Osteocyte (in vitro differentiated cells): ENCODE results near the gene SMARCAD1. TPM values are rescaled to one million over a fixed set of nuclear protein-coding genes. Genes with fewer than 3 reads are reported as not detected.
"Not testable (repeated sequence)": the region's sequence is repeated elsewhere in the genome, so short reads cannot be mapped to it uniquely, and the experiment has no call there.

ENCODE experiments used
- DNase-seq: peaks from one replicate; pipeline ENCODE4 v3.0.0; 2021; ENCODE audit warnings: mixed read lengths; ENCODE audit not compliant: unreplicated experiment; ENCODE audit errors: extremely low spot score
- H3K27ac Mint-ChIP-seq: one replicate; pipeline ENCODE4 v1.8.0; 2021; ENCODE audit warnings: mild to moderate bottlenecking, mixed read lengths; ENCODE audit not compliant: unreplicated experiment
- H3K27me3 Mint-ChIP-seq: one replicate; pipeline ENCODE4 v1.8.0; 2021; ENCODE audit warnings: mixed read lengths; ENCODE audit not compliant: unreplicated experiment
- H3K36me3 Mint-ChIP-seq: one replicate; pipeline ENCODE4 v1.8.0; 2021; ENCODE audit warnings: mixed read lengths; ENCODE audit not compliant: unreplicated experiment
- H3K4me1 Mint-ChIP-seq: one replicate; pipeline ENCODE4 v1.8.0; 2021; ENCODE audit warnings: mixed read lengths; ENCODE audit not compliant: unreplicated experiment
- H3K4me3 Mint-ChIP-seq: one replicate; pipeline ENCODE4 v1.8.0; 2021; ENCODE audit warnings: mild to moderate bottlenecking, moderate library complexity, mixed read lengths; ENCODE audit not compliant: unreplicated experiment
- H3K9me3 Mint-ChIP-seq: one replicate; pipeline ENCODE4 v1.8.0; 2021; ENCODE audit warnings: mixed read lengths; ENCODE audit not compliant: unreplicated experiment
- total RNA-seq: library from RNA; stranded (reverse); gene quantifications from 2 replicates; pipeline ENCODE4 v1.2.1, GENCODE V29; 2021
- TF ChIP-seq, protein P1 (sequence below): fragments of 200-600 bp; sonication (generic); IDR thresholded peaks from 2 replicates; pipeline ENCODE4 v1.5.0; 2021; ENCODE audit warnings: antibody characterized with exemption, mild to moderate bottlenecking, moderate library complexity

The SMARCAD1 gene
- total RNA-seq, 1 donor from 2014 or later, result 33.9 TPM

DNA sequence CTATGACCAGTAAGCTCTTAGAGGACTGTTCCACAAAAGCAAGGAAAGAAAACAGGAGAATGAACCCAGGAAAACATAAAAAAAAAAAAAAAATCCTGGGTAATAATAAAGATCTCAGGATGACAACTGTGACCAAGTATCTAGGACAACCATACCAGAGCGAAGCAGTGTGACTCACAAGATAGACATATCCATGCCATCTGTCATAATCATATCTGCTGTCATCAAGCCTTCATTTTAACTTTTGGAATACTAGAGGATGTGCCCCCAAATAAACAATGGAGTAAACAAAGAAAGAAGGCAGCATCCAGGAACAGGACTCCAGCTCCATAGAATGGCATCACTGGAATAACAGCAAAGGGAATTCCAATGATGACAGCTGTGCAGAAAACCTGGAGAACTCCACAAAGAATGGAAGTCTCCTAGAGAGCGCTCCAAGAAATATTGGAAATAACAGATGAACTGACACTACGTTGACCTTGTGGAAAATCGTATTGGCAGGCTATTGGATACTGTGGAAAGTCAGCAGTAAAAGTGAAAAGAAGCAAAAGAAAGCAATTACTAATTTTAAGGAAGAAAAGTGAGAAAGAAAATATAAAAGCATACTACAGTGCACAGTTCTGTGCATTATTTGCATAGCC, 99.7 kb downstream of the SMARCAD1 start:
- H3K27me3 Mint-ChIP-seq, result no peaks in the 10 kb centered on the region
- H3K36me3 Mint-ChIP-seq, result peaks cover 1% of the 10 kb centered on the region
- no peak overlapping the region for H3K4me3 Mint-ChIP-seq
- no peaks in the 10 kb centered on the region for H3K9me3 Mint-ChIP-seq
- H3K27ac Mint-ChIP-seq, result no peak overlapping the region
- TF ChIP-seq, protein P1, sequence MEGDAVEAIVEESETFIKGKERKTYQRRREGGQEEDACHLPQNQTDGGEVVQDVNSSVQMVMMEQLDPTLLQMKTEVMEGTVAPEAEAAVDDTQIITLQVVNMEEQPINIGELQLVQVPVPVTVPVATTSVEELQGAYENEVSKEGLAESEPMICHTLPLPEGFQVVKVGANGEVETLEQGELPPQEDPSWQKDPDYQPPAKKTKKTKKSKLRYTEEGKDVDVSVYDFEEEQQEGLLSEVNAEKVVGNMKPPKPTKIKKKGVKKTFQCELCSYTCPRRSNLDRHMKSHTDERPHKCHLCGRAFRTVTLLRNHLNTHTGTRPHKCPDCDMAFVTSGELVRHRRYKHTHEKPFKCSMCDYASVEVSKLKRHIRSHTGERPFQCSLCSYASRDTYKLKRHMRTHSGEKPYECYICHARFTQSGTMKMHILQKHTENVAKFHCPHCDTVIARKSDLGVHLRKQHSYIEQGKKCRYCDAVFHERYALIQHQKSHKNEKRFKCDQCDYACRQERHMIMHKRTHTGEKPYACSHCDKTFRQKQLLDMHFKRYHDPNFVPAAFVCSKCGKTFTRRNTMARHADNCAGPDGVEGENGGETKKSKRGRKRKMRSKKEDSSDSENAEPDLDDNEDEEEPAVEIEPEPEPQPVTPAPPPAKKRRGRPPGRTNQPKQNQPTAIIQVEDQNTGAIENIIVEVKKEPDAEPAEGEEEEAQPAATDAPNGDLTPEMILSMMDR, result no peak
- H3K4me1 Mint-ChIP-seq, result no peaks in the 10 kb centered on the region
- no peak for DNase-seq

DNA sequence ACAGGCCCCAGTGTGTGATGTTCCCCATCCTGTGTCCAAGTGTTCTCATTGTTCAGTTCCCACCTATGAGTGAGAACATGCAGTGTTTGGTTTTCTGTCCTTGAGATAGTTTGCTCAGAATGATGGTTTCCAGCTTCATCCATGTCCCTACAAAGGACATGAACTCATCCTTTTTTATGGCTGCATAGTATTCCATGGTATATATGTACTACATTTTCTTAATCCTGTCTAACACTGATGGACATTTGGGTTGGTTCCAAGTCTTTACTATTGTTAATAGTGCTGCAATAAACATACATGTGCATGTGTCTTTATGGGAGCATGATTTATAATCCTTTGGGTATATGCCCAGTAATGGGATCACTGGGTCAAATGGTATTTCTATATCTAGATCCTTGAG, 112.3 kb downstream of the SMARCAD1 start:
- DNase-seq, H3K36me3 Mint-ChIP-seq, H3K27ac Mint-ChIP-seq, H3K4me3 Mint-ChIP-seq, H3K4me1 Mint-ChIP-seq: not testable (repeated sequence)
- Mint-ChIP-seq H3K27me3 (peaks cover 24% of the 10 kb centered on the region), H3K9me3 (peaks cover 20% of the 10 kb centered on the region)

DNA sequence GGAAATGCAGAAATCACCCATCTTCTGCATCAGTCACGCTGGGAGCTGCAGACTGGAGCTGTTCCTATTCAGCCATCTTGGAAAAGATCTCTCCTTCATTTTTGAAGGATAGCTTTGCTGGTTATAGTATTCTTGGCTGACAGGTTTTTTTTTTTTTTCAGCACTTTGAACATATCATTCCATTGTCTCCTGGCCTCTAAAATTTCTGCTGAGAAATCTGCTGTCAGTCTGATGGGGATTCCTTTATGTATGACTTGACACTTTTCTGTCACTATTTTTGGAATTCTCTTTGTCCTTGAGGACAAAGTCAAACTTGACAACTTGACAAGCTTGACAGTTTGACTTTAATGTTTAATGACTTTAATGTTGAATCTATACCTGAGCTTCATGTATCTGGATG, 118.2 kb downstream of the SMARCAD1 start:
- Mint-ChIP-seq H3K36me3 (peaks cover 12% of the 10 kb centered on the region), H3K9me3 (peaks cover 31% of the 10 kb centered on the region), H3K27me3 (peaks cover 25% of the 10 kb centered on the region), H3K4me1 (no peaks in the 10 kb centered on the region), H3K4me3 (no peak overlapping the region), H3K27ac (no peak overlapping the region)
- DNase-seq, result no peak
- TF ChIP-seq, protein P1, result no peak

DNA sequence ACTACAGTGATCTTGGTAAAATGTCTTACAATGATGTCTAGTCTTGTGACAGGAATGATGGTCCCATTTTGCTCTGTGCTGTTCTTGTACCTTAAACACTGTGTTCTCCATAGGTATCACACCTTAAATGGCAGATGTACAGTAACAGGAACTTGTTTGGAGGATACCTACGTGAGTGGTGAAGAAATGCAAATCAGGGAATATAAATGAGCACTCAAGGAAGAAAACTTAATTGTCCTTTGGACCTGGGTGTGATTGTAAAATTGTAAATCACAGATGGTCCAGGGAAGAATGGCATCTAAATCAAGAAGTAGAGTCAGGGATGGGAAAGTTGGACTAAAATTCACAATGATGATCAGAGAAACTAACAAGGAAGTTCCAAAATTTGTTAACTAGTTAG, 122.3 kb downstream of the SMARCAD1 start:
- H3K4me3 Mint-ChIP-seq, result no peak overlapping the region
- peaks cover 5% of the 10 kb centered on the region for H3K27me3 Mint-ChIP-seq
- peaks cover 8% of the 10 kb centered on the region for H3K4me1 Mint-ChIP-seq
- H3K27ac Mint-ChIP-seq, result no peak overlapping the region
- TF ChIP-seq, protein P1, result no peak
- H3K9me3 Mint-ChIP-seq, result peaks cover 12% of the 10 kb centered on the region
- peaks cover 9% of the 10 kb centered on the region for H3K36me3 Mint-ChIP-seq
- DNase-seq, result no peak

DNA sequence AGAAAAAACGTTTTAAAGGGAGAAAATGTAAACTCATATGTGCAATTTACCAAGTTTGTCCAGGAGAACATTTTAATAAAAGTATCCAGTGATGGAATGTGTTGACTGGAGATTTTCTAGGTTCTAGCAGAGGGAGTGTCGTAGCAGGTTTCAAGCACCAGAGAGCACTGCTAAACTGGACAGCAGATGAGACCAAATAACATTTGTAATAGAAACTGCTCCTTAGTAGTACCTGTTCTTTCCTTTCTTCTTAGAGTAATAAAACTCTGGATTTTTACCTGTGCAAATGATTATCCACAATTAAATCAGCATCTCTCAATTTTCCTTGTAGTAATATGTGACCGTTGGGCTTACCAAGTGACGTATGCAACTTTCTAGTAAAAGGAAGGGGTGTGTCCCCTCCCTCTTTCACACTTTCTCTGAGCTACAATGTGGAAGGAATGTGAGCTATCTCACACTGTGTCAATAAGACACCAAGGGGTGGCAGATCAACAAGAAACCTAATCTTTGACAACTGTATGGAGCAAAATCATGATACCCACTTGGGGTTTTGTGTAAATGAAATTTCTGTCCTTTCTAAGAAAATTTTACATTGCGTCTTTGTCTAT, 125.4 kb downstream of the SMARCAD1 start:
- no peak for DNase-seq
- H3K27me3 Mint-ChIP-seq, result peaks cover 5% of the 10 kb centered on the region
- H3K4me3 Mint-ChIP-seq, result no peak overlapping the region
- H3K27ac Mint-ChIP-seq, result no peak overlapping the region
- TF ChIP-seq, protein P1, result peak; percentile 40
- peaks cover under 1% of the 10 kb centered on the region for H3K36me3 Mint-ChIP-seq
- peaks cover 8% of the 10 kb centered on the region for H3K4me1 Mint-ChIP-seq
- H3K9me3 Mint-ChIP-seq, result no peaks in the 10 kb centered on the region
